ENCODE measurements around the gene RTN4R. TPM values are rescaled to one million over a fixed set of nuclear protein-coding genes. Genes with fewer than 3 reads are reported as not detected.
A peak's percentile ranks its signal among the peaks of the same experiment; 100 is the strongest.

The RTN4R gene
- total RNA-seq, 2 donors from 2014 or later = 12.8 to 17.7 TPM

DNA sequence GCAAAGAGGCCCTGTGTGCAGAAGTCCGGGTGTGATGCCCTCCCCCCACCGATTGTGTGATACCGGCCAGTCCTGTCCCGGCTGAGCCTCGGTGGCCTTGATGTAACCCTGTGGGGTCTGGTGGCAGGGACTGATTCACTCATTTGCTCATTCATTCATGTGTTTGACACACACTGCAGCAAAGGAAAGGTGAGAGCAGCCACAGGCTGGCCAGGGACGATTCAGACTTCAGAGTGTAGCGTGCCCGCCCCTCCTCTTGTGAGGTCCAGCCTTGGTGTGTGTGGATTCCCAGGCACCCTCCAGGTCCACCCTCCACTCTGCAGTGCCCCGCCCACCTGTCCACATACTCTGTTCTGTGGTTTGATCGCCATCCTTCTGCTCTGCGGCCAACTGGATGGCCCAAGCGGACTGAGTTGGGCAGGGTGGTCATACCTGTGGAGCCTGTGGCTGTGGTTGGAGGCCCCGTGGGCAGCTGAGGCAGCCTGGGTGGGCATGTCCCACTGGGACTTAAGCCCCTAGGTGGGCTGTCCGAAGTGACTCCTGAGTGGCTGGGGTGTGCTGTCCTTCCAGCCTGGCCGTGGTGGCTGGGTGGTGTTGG lies 59.3 kb downstream of the RTN4R start:
- no peak overlapping the region for H3K27ac ChIP-seq (ENCODE audit: low read depth, low read length)
- TF ChIP-seq, protein P1, sequence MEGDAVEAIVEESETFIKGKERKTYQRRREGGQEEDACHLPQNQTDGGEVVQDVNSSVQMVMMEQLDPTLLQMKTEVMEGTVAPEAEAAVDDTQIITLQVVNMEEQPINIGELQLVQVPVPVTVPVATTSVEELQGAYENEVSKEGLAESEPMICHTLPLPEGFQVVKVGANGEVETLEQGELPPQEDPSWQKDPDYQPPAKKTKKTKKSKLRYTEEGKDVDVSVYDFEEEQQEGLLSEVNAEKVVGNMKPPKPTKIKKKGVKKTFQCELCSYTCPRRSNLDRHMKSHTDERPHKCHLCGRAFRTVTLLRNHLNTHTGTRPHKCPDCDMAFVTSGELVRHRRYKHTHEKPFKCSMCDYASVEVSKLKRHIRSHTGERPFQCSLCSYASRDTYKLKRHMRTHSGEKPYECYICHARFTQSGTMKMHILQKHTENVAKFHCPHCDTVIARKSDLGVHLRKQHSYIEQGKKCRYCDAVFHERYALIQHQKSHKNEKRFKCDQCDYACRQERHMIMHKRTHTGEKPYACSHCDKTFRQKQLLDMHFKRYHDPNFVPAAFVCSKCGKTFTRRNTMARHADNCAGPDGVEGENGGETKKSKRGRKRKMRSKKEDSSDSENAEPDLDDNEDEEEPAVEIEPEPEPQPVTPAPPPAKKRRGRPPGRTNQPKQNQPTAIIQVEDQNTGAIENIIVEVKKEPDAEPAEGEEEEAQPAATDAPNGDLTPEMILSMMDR (conservative IDR thresholded peaks at IDR 0.05) = no peak
- WGBS, 2 experiments (ENCODE audit: insufficient coverage in 1 of 2, insufficient read length in 1 of 2) = 92 to 98% methylated on average over 9 to 15 of the region's 15 CpGs
- H3K9me3 ChIP-seq (ENCODE audit: control insufficient read depth, low read length) = no peaks in the 10 kb centered on the region
- no peaks in the 10 kb centered on the region for H3K27me3 Mint-ChIP-seq (ENCODE audit: insufficient read depth)
- no peaks in the 10 kb centered on the region for H3K9me3 Mint-ChIP-seq
- no peak overlapping the region for H3K4me3 Mint-ChIP-seq
- H3K4me3 ChIP-seq (ENCODE audit: low read length) = no peak overlapping the region
- no peak overlapping the region for H3K9ac ChIP-seq (ENCODE audit: extremely low read depth, low read length, poor library complexity, severe bottlenecking)
- peaks cover 38% of the 10 kb centered on the region for H3K4me1 ChIP-seq (ENCODE audit: control insufficient read depth, insufficient read depth, low read length)
- no peaks in the 10 kb centered on the region for H3K36me3 Mint-ChIP-seq (ENCODE audit: low read depth)
- H3K4me1 Mint-ChIP-seq = peaks cover 44% of the 10 kb centered on the region
- H3K27me3 ChIP-seq (ENCODE audit: control insufficient read depth, insufficient read depth, low read length, poor library complexity, severe bottlenecking) = no peaks in the 10 kb centered on the region
- H3K36me3 ChIP-seq (ENCODE audit: control insufficient read depth, insufficient read depth, low read length) = no peaks in the 10 kb centered on the region
- no peak for DNase-seq
- no peak overlapping the region for H3K27ac Mint-ChIP-seq

GRCh38 chr22:20207277-20208025 lies 60.7 kb downstream of the RTN4R start:
- no peaks in the 10 kb centered on the region for H3K36me3 Mint-ChIP-seq (ENCODE audit: low read depth)
- peak overlapping the region; percentile 19 for H3K4me3 ChIP-seq (ENCODE audit: low read length)
- no peaks in the 10 kb centered on the region for H3K36me3 ChIP-seq (ENCODE audit: control insufficient read depth, insufficient read depth, low read length)
- H3K9ac ChIP-seq (ENCODE audit: extremely low read depth, low read length, poor library complexity, severe bottlenecking) = no peak overlapping the region
- no peaks in the 10 kb centered on the region for H3K27me3 ChIP-seq (ENCODE audit: control insufficient read depth, insufficient read depth, low read length, poor library complexity, severe bottlenecking)
- WGBS, 2 experiments (ENCODE audit: insufficient coverage in 1 of 2, insufficient read length in 1 of 2) = 60 to 80% methylated on average over 4 to 11 of the region's 11 CpGs
- H3K4me3 Mint-ChIP-seq = peak overlapping the region; percentile 33
- DNase-seq = no peak
- H3K9me3 ChIP-seq (ENCODE audit: control insufficient read depth, low read length) = no peaks in the 10 kb centered on the region
- peaks cover 51% of the 10 kb centered on the region for H3K4me1 ChIP-seq (ENCODE audit: control insufficient read depth, insufficient read depth, low read length)
- TF ChIP-seq, protein P1 (conservative IDR thresholded peaks at IDR 0.05) = no peak
- no peak overlapping the region for H3K27ac ChIP-seq (ENCODE audit: low read depth, low read length)
- no peaks in the 10 kb centered on the region for H3K9me3 Mint-ChIP-seq
- H3K27ac Mint-ChIP-seq = peak overlapping the region; percentile 81
- H3K27me3 Mint-ChIP-seq (ENCODE audit: insufficient read depth) = no peaks in the 10 kb centered on the region
- H3K4me1 Mint-ChIP-seq = peaks cover 55% of the 10 kb centered on the region

DNA sequence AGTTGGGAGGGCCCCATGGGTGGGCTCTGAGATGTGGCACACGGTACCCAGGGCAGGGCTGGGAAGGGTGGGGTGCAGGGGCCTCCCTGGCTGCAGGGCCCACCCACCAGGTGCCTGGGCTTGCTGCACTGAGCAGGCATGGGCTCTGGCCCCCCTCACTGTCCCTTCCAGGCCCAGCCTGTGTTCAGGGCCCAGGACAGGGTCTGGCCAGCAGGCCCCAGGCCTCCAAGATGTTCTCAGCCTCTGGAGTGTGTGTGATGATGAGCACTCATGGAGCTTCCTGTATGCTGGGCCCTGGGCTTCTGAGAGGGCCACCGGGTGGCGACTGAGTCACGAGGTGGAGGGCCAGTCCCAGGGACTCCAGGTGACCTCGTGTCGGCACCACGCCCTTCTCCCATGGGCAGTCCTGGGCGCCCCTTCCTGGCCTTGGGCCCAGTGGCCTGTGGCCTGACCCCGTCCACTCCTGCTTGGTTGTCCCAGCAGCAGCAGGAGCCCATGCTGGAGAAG lies 61.4 kb downstream of the RTN4R start:
- Mint-ChIP-seq H3K9me3 (no peaks in the 10 kb centered on the region), H3K27ac (peak overlapping the region; percentile 81), H3K4me3 (peak overlapping the region; percentile 40), H3K36me3 (ENCODE audit: low read depth) (no peaks in the 10 kb centered on the region), H3K4me1 (peaks cover 55% of the 10 kb centered on the region), H3K27me3 (ENCODE audit: insufficient read depth) (no peaks in the 10 kb centered on the region)
- peaks cover 55% of the 10 kb centered on the region for H3K4me1 ChIP-seq (ENCODE audit: control insufficient read depth, insufficient read depth, low read length)
- no peak overlapping the region for H3K27ac ChIP-seq (ENCODE audit: low read depth, low read length)
- WGBS, 2 experiments (ENCODE audit: insufficient coverage in 1 of 2, insufficient read length in 1 of 2) = 84 to 89% methylated on average over 5 to 9 of the region's 9 CpGs
- H3K9me3 ChIP-seq (ENCODE audit: control insufficient read depth, low read length) = no peaks in the 10 kb centered on the region
- H3K9ac ChIP-seq (ENCODE audit: extremely low read depth, low read length, poor library complexity, severe bottlenecking) = no peak overlapping the region
- H3K36me3 ChIP-seq (ENCODE audit: control insufficient read depth, insufficient read depth, low read length) = no peaks in the 10 kb centered on the region
- H3K4me3 ChIP-seq (ENCODE audit: low read length) = peak overlapping the region; percentile 19
- DNase-seq = peak; percentile 58
- no peaks in the 10 kb centered on the region for H3K27me3 ChIP-seq (ENCODE audit: control insufficient read depth, insufficient read depth, low read length, poor library complexity, severe bottlenecking)
- TF ChIP-seq, protein P1 (conservative IDR thresholded peaks at IDR 0.05) = no peak
